Neural progenitor cell (in vitro differentiated cells): ENCODE measurements around the gene TP53BP2. TPM values are rescaled to one million over a fixed set of nuclear protein-coding genes. Genes with fewer than 3 reads are reported as not detected.
"Not testable (repeated sequence)": the region's sequence is repeated elsewhere in the genome, so short reads cannot be mapped to it uniquely, and the experiment has no call there.

Source experiments
- DNase-seq: peaks from one replicate; pipeline ENCODE4 v3.0.0-alpha.2; 2016; ENCODE audit warnings: low spot score
- H2AFZ ChIP-seq: fragments of 200-600 bp; sonication (generic); replicated peaks from 2 replicates; pipeline ENCODE4 v1.6.1; 2016; ENCODE audit warnings: antibody characterized with exemption
- H3F3A ChIP-seq: fragments of 200-600 bp; sonication (generic); 2 replicates; pipeline ENCODE4 v1.6.1; 2016; ENCODE audit warnings: antibody characterized with exemption, low read depth
- H3K27ac ChIP-seq: fragments of 200-600 bp; sonication (generic); 2 replicates; pipeline ENCODE4 v1.5.1; 2016; ENCODE audit warnings: mild to moderate bottlenecking
- H3K27me3 ChIP-seq: fragments of 200-600 bp; sonication (generic); 2 replicates; pipeline ENCODE4 v1.6.1; 2016; ENCODE audit warnings: mild to moderate bottlenecking, moderate library complexity
- H3K36me3 ChIP-seq: fragments of 200-600 bp; sonication (generic); 2 replicates; pipeline ENCODE4 v1.5.1; 2016
- H3K4me1 ChIP-seq: fragments of 200-600 bp; sonication (generic); 2 replicates; pipeline ENCODE4 v1.6.1; 2016; ENCODE audit warnings: mixed run types
- H3K4me2 ChIP-seq: fragments of 200-600 bp; sonication (generic); 2 replicates; pipeline ENCODE4 v1.6.1; 2016
- H3K4me3 ChIP-seq: fragments of 200-600 bp; sonication (generic); 2 replicates; pipeline ENCODE4 v1.5.1; 2016
- H3K79me2 ChIP-seq: fragments of 200-600 bp; sonication (generic); 2 replicates; pipeline ENCODE4 v1.6.1; 2016; ENCODE audit warnings: low read depth
- H3K9ac ChIP-seq: fragments of 200-600 bp; sonication (generic); 2 replicates; pipeline ENCODE4 v1.6.1; 2016
- H3K9me3 ChIP-seq: fragments of 200-600 bp; sonication (generic); 2 replicates; pipeline ENCODE4 v1.5.1; 2016; ENCODE audit warnings: low read depth
- H4K20me1 ChIP-seq: fragments of 200-600 bp; sonication (generic); 2 replicates; pipeline ENCODE4 v1.6.1; 2016; ENCODE audit warnings: low read depth
- H3K27ac Mint-ChIP-seq: 3 replicates; pipeline ENCODE4 v1.8.0; 2021; ENCODE audit warnings: mixed read lengths
- H3K27me3 Mint-ChIP-seq: 2 replicates; pipeline ENCODE4 v1.8.0; 2022; ENCODE audit warnings: low read depth, mild to moderate bottlenecking, inconsistent platforms, moderate library complexity, mixed read lengths; ENCODE audit not compliant: insufficient read depth
- H3K36me3 Mint-ChIP-seq: 3 replicates; pipeline ENCODE4 v1.8.0; 2021; ENCODE audit warnings: mixed read lengths
- H3K4me1 Mint-ChIP-seq: 3 replicates; pipeline ENCODE4 v1.8.0; 2021; ENCODE audit warnings: mixed read lengths
- H3K4me3 Mint-ChIP-seq: 3 replicates; pipeline ENCODE4 v1.8.0; 2021; ENCODE audit warnings: mild to moderate bottlenecking, moderate library complexity, mixed read lengths
- H3K9me3 Mint-ChIP-seq: 3 replicates; pipeline ENCODE4 v1.8.0; 2020; ENCODE audit warnings: mixed read lengths
- EZH2 ChIP-seq: fragments of 200-600 bp; sonication (generic); IDR thresholded peaks from 2 replicates; pipeline ENCODE4 v1.6.1; 2017; ENCODE audit warnings: antibody characterized with exemption, mild to moderate bottlenecking, moderate library complexity
- EZH2phosphoT487 ChIP-seq: fragments of 200-600 bp; sonication (generic); IDR thresholded peaks from 2 replicates; pipeline ENCODE4 v1.6.1; 2017; ENCODE audit warnings: antibody characterized with exemption
- total RNA-seq: library from RNA; depleted of rRNA; stranded (reverse); fragments of >200 nt; gene quantifications from 2 replicates; pipeline ENCODE4 v1.2.3, GENCODE V29; 2015; ENCODE audit warnings: low replicate concordance
- TF ChIP-seq, protein P1 (sequence below): fragments of 200-600 bp; sonication (generic); IDR thresholded peaks from 2 replicates; pipeline ENCODE4 v1.5.1; 2017; ENCODE audit warnings: antibody characterized with exemption, mild to moderate bottlenecking

The TP53BP2 gene
- total RNA-seq, result 52.6 and 56.3 TPM in 2 replicates

- peaks cover 14% of the 10 kb centered on the region for H3K4me1 ChIP-seq
- H2AFZ ChIP-seq, result peak within 1 kb of the TSS; percentile 93
- peaks cover 15% of the 10 kb centered on the region for H3K4me1 Mint-ChIP-seq
- TF ChIP-seq EZH2phosphoT487 (no peak), EZH2 (no peak)
- TF ChIP-seq, protein P1, sequence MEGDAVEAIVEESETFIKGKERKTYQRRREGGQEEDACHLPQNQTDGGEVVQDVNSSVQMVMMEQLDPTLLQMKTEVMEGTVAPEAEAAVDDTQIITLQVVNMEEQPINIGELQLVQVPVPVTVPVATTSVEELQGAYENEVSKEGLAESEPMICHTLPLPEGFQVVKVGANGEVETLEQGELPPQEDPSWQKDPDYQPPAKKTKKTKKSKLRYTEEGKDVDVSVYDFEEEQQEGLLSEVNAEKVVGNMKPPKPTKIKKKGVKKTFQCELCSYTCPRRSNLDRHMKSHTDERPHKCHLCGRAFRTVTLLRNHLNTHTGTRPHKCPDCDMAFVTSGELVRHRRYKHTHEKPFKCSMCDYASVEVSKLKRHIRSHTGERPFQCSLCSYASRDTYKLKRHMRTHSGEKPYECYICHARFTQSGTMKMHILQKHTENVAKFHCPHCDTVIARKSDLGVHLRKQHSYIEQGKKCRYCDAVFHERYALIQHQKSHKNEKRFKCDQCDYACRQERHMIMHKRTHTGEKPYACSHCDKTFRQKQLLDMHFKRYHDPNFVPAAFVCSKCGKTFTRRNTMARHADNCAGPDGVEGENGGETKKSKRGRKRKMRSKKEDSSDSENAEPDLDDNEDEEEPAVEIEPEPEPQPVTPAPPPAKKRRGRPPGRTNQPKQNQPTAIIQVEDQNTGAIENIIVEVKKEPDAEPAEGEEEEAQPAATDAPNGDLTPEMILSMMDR, result peak; percentile 72
- peaks cover 36% of the 10 kb centered on the region for H4K20me1 ChIP-seq
- peak within 1 kb of the TSS; percentile 90 for H3K4me3 ChIP-seq
- H3K79me2 ChIP-seq, result peaks cover 45% of the 10 kb centered on the region
- H3K27me3 Mint-ChIP-seq, result no peaks in the 10 kb centered on the region
- H3K27ac Mint-ChIP-seq, result peak within 1 kb of the TSS; percentile 99
- peak within 1 kb of the TSS; percentile 87 for H3K4me2 ChIP-seq
- peak within 1 kb of the TSS; percentile 98 for H3K27ac ChIP-seq
- no peaks in the 10 kb centered on the region for H3K27me3 ChIP-seq
- H3K36me3 Mint-ChIP-seq, result no peaks in the 10 kb centered on the region
- H3K9me3 ChIP-seq, result no peaks in the 10 kb centered on the region
- peaks cover 42% of the 10 kb centered on the region for H3F3A ChIP-seq
- no peaks in the 10 kb centered on the region for H3K36me3 ChIP-seq
- peak; percentile 97 for DNase-seq
- H3K9me3 Mint-ChIP-seq, result no peaks in the 10 kb centered on the region
- peak within 1 kb of the TSS; percentile 81 for H3K9ac ChIP-seq
- peak within 1 kb of the TSS; percentile 98 for H3K4me3 Mint-ChIP-seq
Observed at GRCh38 chr1:223845810-223846682, at the start of gene TP53BP2. TSS of gene TP53BP2 (minus strand) at chr1:223845947. CDS start at chr1:223845680, 267 bp downstream.

DNA sequence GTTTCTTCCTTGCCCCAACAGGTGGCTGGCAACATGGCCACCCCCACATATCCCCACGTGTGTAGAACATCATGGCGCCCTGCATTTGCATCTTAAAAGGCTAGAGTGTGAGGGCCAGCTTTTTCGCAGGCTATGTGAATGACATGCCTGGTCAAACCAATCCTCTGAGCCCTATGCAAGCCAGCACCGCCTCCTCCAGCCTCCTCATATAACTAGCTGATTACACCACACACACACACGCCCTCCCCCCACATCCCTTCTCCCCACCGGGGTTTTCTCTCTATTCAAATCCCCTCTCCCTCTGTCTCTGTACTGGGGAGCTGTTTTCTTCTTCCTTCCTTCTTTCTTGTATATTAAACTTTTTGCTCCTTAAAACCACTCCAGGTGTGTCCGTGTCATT is 44.7 kb upstream of the TP53BP2 start:
- Histone ChIP-seq H3F3A (peaks cover 13% of the 10 kb centered on the region), H3K4me1 (peaks cover 17% of the 10 kb centered on the region)
- H3K27me3 Mint-ChIP-seq, result peaks cover 13% of the 10 kb centered on the region
- not testable (repeated sequence) for H3K4me2 ChIP-seq, H3K36me3 ChIP-seq, H3K79me2 ChIP-seq, H2AFZ ChIP-seq, H3K4me1 Mint-ChIP-seq, H3K9ac ChIP-seq, H3K27me3 ChIP-seq, H3K4me3 ChIP-seq, H3K27ac Mint-ChIP-seq, H3K27ac ChIP-seq, H4K20me1 ChIP-seq, H3K9me3 Mint-ChIP-seq, DNase-seq, H3K9me3 ChIP-seq, H3K4me3 Mint-ChIP-seq, H3K36me3 Mint-ChIP-seq

- not testable (repeated sequence) for H3K9me3 Mint-ChIP-seq, H3K4me1 Mint-ChIP-seq, H3K36me3 Mint-ChIP-seq, H3K27ac Mint-ChIP-seq, H3K79me2 ChIP-seq, H3K4me3 ChIP-seq, H3K4me3 Mint-ChIP-seq, H4K20me1 ChIP-seq, H3K9me3 ChIP-seq, H3K36me3 ChIP-seq, H3K27me3 ChIP-seq, H3K9ac ChIP-seq, DNase-seq
- peaks cover 17% of the 10 kb centered on the region for H3K27me3 Mint-ChIP-seq
- Histone ChIP-seq H3F3A (peaks cover 13% of the 10 kb centered on the region), H3K27ac (peak overlapping the region; percentile 76), H3K4me1 (peaks cover 17% of the 10 kb centered on the region), H2AFZ (peak overlapping the region; percentile 11), H3K4me2 (peak overlapping the region; percentile 4)
Observed at GRCh38 chr1:223889319-223889718, 43.6 kb upstream of the TP53BP2 start.

DNA sequence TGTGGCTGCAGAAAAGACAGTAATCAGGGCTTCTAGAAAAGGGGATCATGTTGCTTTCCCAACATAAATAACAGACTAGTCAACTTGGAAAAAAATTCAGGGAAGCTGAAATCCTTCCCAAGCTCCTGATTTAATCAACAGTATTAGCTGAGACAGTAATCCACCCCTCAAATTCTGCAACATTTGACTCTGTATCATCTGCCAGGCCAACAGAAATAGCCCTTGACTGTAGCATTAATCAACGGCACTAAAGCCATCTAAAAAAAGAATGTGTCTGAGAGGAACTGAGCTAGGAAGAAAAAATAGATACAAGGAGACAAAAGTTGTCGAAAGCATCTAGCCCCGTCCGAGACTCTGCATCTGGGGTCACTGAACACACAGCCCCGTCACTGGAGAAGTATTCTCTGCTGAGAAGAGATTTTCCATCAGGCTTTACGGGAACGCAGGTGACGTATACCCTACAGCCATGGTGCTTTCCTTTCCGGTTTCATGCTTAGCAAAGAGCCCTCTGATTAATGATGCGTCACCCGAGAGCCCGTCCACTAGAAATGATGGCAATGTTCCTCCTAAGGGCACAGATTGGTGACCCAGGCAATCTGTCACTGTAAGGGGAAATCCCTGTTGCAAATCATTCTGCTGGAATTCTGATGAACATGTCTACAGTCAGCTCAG is 42.1 kb upstream of the TP53BP2 start:
- H3K9me3 Mint-ChIP-seq, result peaks cover 2% of the 10 kb centered on the region
- Histone ChIP-seq H3K4me3 (no peak overlapping the region), H3K9ac (no peak overlapping the region), H4K20me1 (no peaks in the 10 kb centered on the region), H3K9me3 (no peaks in the 10 kb centered on the region), H3K79me2 (no peaks in the 10 kb centered on the region), H3K4me2 (no peak overlapping the region), H3K27me3 (no peaks in the 10 kb centered on the region), H3K4me1 (peaks cover 17% of the 10 kb centered on the region), H2AFZ (no peak overlapping the region), H3F3A (peaks cover 13% of the 10 kb centered on the region), H3K36me3 (no peaks in the 10 kb centered on the region), H3K27ac (no peak overlapping the region)
- no peaks in the 10 kb centered on the region for H3K36me3 Mint-ChIP-seq
- H3K27ac Mint-ChIP-seq, result no peak overlapping the region
- peaks cover 17% of the 10 kb centered on the region for H3K27me3 Mint-ChIP-seq
- TF ChIP-seq EZH2phosphoT487, result no peak
- H3K4me3 Mint-ChIP-seq, result no peak overlapping the region
- no peaks in the 10 kb centered on the region for H3K4me1 Mint-ChIP-seq
- no peak for DNase-seq
